Measurements from ENCODE around the gene PPFIA4. TPM values are rescaled to one million over a fixed set of nuclear protein-coding genes. Genes with fewer than 3 reads are reported as not detected.

Gene PPFIA4
- total RNA-seq, 1 experiment from 2014 or later: 10.8 TPM

DNA sequence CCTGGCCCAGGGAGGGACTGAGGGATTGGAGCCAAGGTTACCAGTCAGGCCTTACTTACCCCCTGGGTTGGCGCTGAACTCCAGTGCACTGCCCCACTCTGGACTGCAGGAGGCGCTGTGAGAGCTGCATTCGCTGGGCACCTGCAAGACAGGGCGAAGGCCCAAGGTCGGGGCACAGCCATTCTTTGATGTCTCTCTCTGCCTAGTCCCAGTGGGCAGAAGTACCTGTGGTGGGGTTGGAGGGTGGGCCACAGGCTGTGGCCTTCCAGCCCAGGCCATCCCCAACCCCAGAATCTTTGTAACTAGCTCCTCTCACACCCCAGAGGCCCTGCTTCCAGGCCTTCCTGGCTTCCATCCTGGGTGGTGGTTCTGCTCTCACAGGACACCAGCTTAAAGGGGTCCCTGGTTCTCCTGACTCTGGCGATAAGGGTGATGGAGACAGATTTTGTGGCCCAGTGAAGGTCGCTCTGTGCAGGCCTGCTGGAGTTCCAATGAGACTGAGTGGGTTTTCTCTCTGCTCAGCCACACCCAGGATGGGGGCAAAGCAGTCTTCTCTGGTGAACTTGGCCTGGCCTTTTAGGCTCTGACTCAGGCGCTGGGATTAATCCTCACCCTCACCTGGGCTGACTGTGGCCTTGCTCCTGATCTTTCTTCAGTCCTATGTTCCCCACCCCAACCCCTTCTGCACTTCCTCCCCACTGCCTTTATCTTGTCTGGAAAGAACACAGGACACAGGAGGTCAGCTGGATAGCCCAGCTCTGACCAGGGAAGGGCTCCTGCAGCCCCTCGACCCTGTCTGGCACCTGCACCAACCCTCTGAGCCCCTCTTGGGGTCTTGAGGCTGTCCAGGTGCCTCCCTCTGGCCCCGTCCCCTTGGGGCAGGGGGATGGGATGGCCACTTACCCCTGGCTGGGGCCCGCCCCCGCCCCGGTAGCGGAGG is 58.6 kb downstream of the PPFIA4 start (continued):
- TF ChIP-seq ZNF274 (IDR thresholded peaks at IDR 0.05; ENCODE audit: low read depth, low read length) (no peak), YY1 (IDR thresholded peaks at IDR 0.05; ENCODE audit: extremely low read depth, insufficient replicate concordance, low read depth, low read length) (no peak), POLR2AphosphoS5 (IDR thresholded peaks at IDR 0.05; ENCODE audit: low read depth, low read length) (no peak), EGR1 (IDR thresholded peaks at IDR 0.05; ENCODE audit: low read depth) (no peak)

DNA sequence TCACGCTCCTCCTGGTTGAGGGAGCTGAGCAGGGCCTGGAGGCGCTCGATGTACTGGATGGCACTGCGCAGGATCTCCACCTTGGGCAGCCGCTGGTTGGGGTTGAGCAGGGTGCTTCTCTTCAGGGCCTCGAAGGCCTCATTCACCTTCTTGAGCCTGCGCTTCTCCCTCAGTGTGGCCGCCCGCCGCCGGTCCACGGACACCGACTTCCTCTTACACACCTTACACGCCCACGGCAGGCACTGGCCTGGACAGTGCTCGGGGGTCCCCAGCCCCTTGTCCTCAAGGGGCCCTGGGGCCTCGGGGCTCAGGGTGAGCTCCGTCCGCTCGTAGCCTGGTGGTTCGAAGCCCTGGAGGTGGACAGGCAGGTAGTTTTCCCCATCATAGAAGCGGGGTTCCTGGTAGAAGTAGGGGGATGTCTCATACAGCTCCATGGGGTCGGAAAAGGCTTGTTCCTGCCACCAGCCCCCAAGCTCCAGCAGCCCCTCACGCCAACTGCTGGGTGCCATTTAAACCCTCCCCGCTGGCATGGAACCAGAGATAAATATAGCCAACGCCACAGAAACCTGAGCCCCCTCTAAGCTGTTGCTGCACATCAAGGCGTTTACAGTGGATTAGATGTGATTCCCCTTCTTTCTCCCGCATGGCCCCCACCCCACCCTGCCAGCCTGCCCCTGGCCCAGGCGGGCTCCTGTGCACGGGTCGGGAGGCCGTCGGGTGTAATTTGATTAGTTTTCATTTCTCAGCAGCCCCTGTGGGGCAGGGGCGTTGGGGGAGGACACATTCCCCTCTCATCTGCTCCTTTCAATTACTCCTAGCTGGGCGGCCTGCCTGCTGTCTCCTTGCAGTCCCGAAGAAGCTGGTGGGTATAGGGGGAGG is 59.5 kb downstream of the PPFIA4 start, which contains the start of gene MYOG:
Gene MYOG (minus strand): TSS at position 485 of the 879 bp plus-strand sequence. CDS start 51 bp downstream, at position 434.
- RAD21 ChIA-PET (ENCODE audit: low non-redundant PET in 1 of 2, low total read pairs in 2 of 2, uncharacterized antibody in 2 of 2, unreplicated experiment in 2 of 2): no interaction called here
- POLR2A ChIA-PET: no interaction called here

More for the DNA sequence above, 59.5 kb downstream of the PPFIA4 start, which contains the start of gene MYOG:
- Histone ChIP-seq H4K20me1 (ENCODE audit: insufficient read depth) (no peaks in the 10 kb centered on the region), H3K9me3 (ENCODE audit: control insufficient read depth in 1 of 2, insufficient read depth in 1 of 2, low read depth in 1 of 2, low read length in 2 of 2) (no peaks in the 10 kb centered on the region), H3K79me2 (ENCODE audit: insufficient read depth, low read length) (no peaks in the 10 kb centered on the region), H2AFZ (ENCODE audit: low read depth, low read length, poor library complexity, severe bottlenecking) (no peak within 1 kb of the TSS), H3K4me3 (replicated peaks in 1 of 2; ENCODE audit: low read depth in 1 of 2, low read length in 2 of 2) (no peak within 1 kb of the TSS), H3K9ac (ENCODE audit: low read length) (no peak within 1 kb of the TSS), H3K27ac (ENCODE audit: low read depth, low read length) (no peak within 1 kb of the TSS), H3K4me2 (ENCODE audit: low read length) (no peak within 1 kb of the TSS), H3K9me2 (ENCODE audit: insufficient read depth) (no peaks in the 10 kb centered on the region), H3K27me3 (ENCODE audit: insufficient read depth, low read length) (no peaks in the 10 kb centered on the region), H3K4me1 (ENCODE audit: control insufficient read depth in 1 of 2, insufficient read depth in 2 of 2, low read length in 2 of 2) (no peaks in the 10 kb centered on the region), H3K36me3 (ENCODE audit: control insufficient read depth in 1 of 2, insufficient read depth in 2 of 2, low read length in 2 of 2) (no peaks in the 10 kb centered on the region)
- no peak for TF ChIP-seq ZNF274 (IDR thresholded peaks at IDR 0.05; ENCODE audit: low read depth, low read length)
- TF ChIP-seq EZH2phosphoT487 (IDR thresholded peaks at IDR 0.05; ENCODE audit: borderline replicate concordance): no peak
- TF ChIP-seq, protein P1, sequence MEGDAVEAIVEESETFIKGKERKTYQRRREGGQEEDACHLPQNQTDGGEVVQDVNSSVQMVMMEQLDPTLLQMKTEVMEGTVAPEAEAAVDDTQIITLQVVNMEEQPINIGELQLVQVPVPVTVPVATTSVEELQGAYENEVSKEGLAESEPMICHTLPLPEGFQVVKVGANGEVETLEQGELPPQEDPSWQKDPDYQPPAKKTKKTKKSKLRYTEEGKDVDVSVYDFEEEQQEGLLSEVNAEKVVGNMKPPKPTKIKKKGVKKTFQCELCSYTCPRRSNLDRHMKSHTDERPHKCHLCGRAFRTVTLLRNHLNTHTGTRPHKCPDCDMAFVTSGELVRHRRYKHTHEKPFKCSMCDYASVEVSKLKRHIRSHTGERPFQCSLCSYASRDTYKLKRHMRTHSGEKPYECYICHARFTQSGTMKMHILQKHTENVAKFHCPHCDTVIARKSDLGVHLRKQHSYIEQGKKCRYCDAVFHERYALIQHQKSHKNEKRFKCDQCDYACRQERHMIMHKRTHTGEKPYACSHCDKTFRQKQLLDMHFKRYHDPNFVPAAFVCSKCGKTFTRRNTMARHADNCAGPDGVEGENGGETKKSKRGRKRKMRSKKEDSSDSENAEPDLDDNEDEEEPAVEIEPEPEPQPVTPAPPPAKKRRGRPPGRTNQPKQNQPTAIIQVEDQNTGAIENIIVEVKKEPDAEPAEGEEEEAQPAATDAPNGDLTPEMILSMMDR (IDR thresholded peaks at IDR 0.05 in 2 of 3, conservative IDR thresholded peaks at IDR 0.05 in 1 of 3; ENCODE audit: borderline replicate concordance in 1 of 3, insufficient read depth in 1 of 3, low read depth in 2 of 3, low read length in 2 of 3): no peak
- no peak for TF ChIP-seq SRF (IDR thresholded peaks at IDR 0.05; ENCODE audit: low read depth)
- TF ChIP-seq, protein P2, sequence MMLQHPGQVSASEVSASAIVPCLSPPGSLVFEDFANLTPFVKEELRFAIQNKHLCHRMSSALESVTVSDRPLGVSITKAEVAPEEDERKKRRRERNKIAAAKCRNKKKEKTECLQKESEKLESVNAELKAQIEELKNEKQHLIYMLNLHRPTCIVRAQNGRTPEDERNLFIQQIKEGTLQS (IDR thresholded peaks at IDR 0.05): no peak
- no peak for TF ChIP-seq SP1 (IDR thresholded peaks at IDR 0.05; ENCODE audit: low read depth)
- TF ChIP-seq TCF7L2 (IDR thresholded peaks at IDR 0.05; ENCODE audit: borderline replicate concordance, extremely low read depth, insufficient read depth, insufficient read length): no peak
- no peak for TF ChIP-seq ZFX (IDR thresholded peaks at IDR 0.05)
- no peak for TF ChIP-seq EGR1 (IDR thresholded peaks at IDR 0.05; ENCODE audit: low read depth)
- no peak for TF ChIP-seq JUND (IDR thresholded peaks at IDR 0.05)
- no peak for TF ChIP-seq CEBPB (IDR thresholded peaks at IDR 0.05; ENCODE audit: low read depth)
- no peak for TF ChIP-seq RAD21 (IDR thresholded peaks at IDR 0.05; ENCODE audit: low read depth)
- TF ChIP-seq CBX3 (IDR thresholded peaks at IDR 0.05; ENCODE audit: low read depth): no peak
- TF ChIP-seq FOSL1 (IDR thresholded peaks at IDR 0.05; ENCODE audit: low read depth): no peak
- TF ChIP-seq EZH2 (IDR thresholded peaks at IDR 0.05): no peak
- TF ChIP-seq POLR2A (IDR thresholded peaks at IDR 0.05; ENCODE audit: borderline replicate concordance, extremely low read depth, insufficient read depth, insufficient read length): no peak
- no peak for TF ChIP-seq ELF1 (IDR thresholded peaks at IDR 0.05; ENCODE audit: borderline replicate concordance, low read depth)
- TF ChIP-seq, protein P3, sequence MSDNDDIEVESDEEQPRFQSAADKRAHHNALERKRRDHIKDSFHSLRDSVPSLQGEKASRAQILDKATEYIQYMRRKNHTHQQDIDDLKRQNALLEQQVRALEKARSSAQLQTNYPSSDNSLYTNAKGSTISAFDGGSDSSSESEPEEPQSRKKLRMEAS (IDR thresholded peaks at IDR 0.05): no peak
- TF ChIP-seq YY1 (IDR thresholded peaks at IDR 0.05; ENCODE audit: extremely low read depth, insufficient replicate concordance, low read depth, low read length): no peak
- no peak for TF ChIP-seq SIN3A (IDR thresholded peaks at IDR 0.05; ENCODE audit: low read depth)
- CTCF ChIA-PET: interaction anchor here (1.3 to 1.5 kb wide), 2 partner anchors 32 to 130 kb away, joined by 3 to 4 read pairs; no protein-coding TSS in a partner anchor
- DNase-seq (ENCODE audit: low read depth, low spot score): no peak
- intact Hi-C loops (cut with micrococcal nuclease): no loop called here
- ATAC-seq: no peak
- no TSS peak for BruUV-seq (replicated peaks)

Data from HCT116 (cell line).